Breast epithelium (tissue), 3 donors: ENCODE data around the gene RNASE9.

Experiments
- POLR2A ChIP-seq: fragments of 450-650 bp; IDR thresholded peaks from one replicate; pipeline ENCODE4 v1.6.1; 2016; ENCODE audit warnings: antibody characterized with exemption, mild to moderate bottlenecking, moderate library complexity
- TF ChIP-seq, protein P1 (sequence below), 3 donors: fragments of 450-650 bp; IDR thresholded peaks; one replicate each; pipeline ENCODE4 v1.5.1; 2016 to 2017; ENCODE audit warnings: antibody characterized with exemption in 3 of 3, mild to moderate bottlenecking in 3 of 3, moderate library complexity in 3 of 3

GRCh38 chr14:20529806-20530205 is 31.0 kb downstream of the RNASE9 start:
- TF ChIP-seq, protein P1, sequence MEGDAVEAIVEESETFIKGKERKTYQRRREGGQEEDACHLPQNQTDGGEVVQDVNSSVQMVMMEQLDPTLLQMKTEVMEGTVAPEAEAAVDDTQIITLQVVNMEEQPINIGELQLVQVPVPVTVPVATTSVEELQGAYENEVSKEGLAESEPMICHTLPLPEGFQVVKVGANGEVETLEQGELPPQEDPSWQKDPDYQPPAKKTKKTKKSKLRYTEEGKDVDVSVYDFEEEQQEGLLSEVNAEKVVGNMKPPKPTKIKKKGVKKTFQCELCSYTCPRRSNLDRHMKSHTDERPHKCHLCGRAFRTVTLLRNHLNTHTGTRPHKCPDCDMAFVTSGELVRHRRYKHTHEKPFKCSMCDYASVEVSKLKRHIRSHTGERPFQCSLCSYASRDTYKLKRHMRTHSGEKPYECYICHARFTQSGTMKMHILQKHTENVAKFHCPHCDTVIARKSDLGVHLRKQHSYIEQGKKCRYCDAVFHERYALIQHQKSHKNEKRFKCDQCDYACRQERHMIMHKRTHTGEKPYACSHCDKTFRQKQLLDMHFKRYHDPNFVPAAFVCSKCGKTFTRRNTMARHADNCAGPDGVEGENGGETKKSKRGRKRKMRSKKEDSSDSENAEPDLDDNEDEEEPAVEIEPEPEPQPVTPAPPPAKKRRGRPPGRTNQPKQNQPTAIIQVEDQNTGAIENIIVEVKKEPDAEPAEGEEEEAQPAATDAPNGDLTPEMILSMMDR (IDR thresholded peaks at IDR 0.05), result no peak
- TF ChIP-seq POLR2A, result no peak
